DOHH2 (cell line): ENCODE measurements around the gene HOXB7.

Experiments
- H3F3A ChIP-seq: fragments of 200-600 bp; sonication (generic), shearing (Covaris generic); 2 replicates; pipeline ENCODE4 v1.6.0; 2016; ENCODE audit warnings: antibody characterized with exemption, mild to moderate bottlenecking; ENCODE audit not compliant: control insufficient read depth, insufficient read depth
- H3K27ac ChIP-seq: fragments of 200-600 bp; sonication (generic); 2 replicates; pipeline ENCODE4 v1.5.1; 2014; ENCODE audit warnings: low read depth, mild to moderate bottlenecking, low read length, moderate library complexity
- H3K27me3 ChIP-seq: fragments of 200-600 bp; sonication (generic); 2 replicates; pipeline ENCODE4 v1.6.1; 2014; ENCODE audit warnings: mild to moderate bottlenecking, low read length, mixed read lengths; ENCODE audit not compliant: control insufficient read depth
- H3K36me3 ChIP-seq: fragments of 200-600 bp; sonication (generic); 2 replicates; pipeline ENCODE4 v1.6.1; 2014; ENCODE audit warnings: mild to moderate bottlenecking, low read length, moderate library complexity, mixed read lengths; ENCODE audit not compliant: control insufficient read depth
- H3K4me1 ChIP-seq: fragments of 200-600 bp; sonication (generic); 2 replicates; pipeline ENCODE4 v1.6.1; 2014; ENCODE audit warnings: mild to moderate bottlenecking, low read length, mixed read lengths; ENCODE audit not compliant: control insufficient read depth
- H3K4me2 ChIP-seq: fragments of 200-600 bp; sonication (generic); 2 replicates; pipeline ENCODE4 v1.6.0; 2014; ENCODE audit warnings: mild to moderate bottlenecking, low read length, moderate library complexity
- H3K4me3 ChIP-seq: fragments of 200-600 bp; sonication (generic); 2 replicates; pipeline ENCODE4 v1.5.1; 2014; ENCODE audit warnings: mild to moderate bottlenecking, low read length, mixed read lengths
- H3K79me2 ChIP-seq: fragments of 200-600 bp; sonication (generic); 2 replicates; pipeline ENCODE4 v1.6.1; 2014; ENCODE audit warnings: mild to moderate bottlenecking, low read length, mixed read lengths; ENCODE audit not compliant: control insufficient read depth
- H3K9me2 ChIP-seq: fragments of 200-600 bp; sonication (generic); replicated peaks from 2 replicates; pipeline ENCODE4 v1.6.1; 2014; ENCODE audit warnings: mild to moderate bottlenecking, low read length, mixed read lengths; ENCODE audit not compliant: control insufficient read depth
- H3K9me3 ChIP-seq: fragments of 200-600 bp; sonication (generic); 2 replicates; pipeline ENCODE4 v1.6.1; 2014; ENCODE audit warnings: antibody characterized with exemption, low read length, mixed read lengths; ENCODE audit not compliant: control insufficient read depth, insufficient read depth
- H4K20me1 ChIP-seq: fragments of 200-600 bp; sonication (generic); 2 replicates; pipeline ENCODE4 v1.6.0; 2014; ENCODE audit warnings: low read depth, mild to moderate bottlenecking, antibody characterized with exemption, low read length, moderate library complexity; ENCODE audit not compliant: control insufficient read depth, insufficient read depth
- EZH2phosphoT487 ChIP-seq: fragments of 200-600 bp; sonication (generic); IDR thresholded peaks from 2 replicates; pipeline ENCODE4 v1.6.1; 2017; ENCODE audit warnings: borderline replicate concordance, mild to moderate bottlenecking, antibody characterized with exemption, low read length, moderate library complexity, mixed read lengths
- TF ChIP-seq, protein P1 (sequence below): fragments of 200-600 bp; sonication (generic); IDR thresholded peaks from one replicate; pipeline ENCODE4 v1.5.1; 2014; ENCODE audit warnings: antibody characterized with exemption, mild to moderate bottlenecking, low read depth, low read length; ENCODE audit not compliant: poor library complexity, severe bottlenecking

Gene HOXB7

DNA sequence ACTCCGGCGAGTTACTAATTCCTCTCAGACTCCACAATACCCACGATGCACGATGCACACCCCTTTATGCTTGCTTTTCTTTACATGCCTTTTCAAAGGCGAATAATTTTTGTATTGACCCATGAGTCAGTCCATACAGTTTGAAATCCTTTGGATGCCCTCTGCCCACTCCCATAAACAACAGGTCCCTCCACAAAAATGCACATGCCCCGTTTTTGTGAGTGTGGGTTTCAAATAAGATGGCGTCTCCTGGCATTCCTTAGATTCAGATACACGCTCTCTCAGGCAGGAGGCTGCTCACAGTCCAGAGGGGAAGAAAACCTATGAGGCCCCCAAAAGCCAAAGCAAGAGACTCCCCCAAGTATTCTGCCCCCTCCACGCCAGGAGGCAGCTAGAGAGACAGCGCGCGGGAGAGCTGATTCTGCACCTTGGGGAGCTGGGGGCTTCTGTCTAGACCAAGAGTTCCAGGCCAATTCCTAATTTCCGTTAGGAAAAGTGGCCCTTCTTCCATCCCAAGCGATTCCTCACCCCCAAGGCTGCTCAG is 34.9 kb upstream of the HOXB7 start:
- Histone ChIP-seq H3K4me2 (no peak overlapping the region), H3F3A (no peaks in the 10 kb centered on the region), H3K4me3 (no peak overlapping the region)

DNA sequence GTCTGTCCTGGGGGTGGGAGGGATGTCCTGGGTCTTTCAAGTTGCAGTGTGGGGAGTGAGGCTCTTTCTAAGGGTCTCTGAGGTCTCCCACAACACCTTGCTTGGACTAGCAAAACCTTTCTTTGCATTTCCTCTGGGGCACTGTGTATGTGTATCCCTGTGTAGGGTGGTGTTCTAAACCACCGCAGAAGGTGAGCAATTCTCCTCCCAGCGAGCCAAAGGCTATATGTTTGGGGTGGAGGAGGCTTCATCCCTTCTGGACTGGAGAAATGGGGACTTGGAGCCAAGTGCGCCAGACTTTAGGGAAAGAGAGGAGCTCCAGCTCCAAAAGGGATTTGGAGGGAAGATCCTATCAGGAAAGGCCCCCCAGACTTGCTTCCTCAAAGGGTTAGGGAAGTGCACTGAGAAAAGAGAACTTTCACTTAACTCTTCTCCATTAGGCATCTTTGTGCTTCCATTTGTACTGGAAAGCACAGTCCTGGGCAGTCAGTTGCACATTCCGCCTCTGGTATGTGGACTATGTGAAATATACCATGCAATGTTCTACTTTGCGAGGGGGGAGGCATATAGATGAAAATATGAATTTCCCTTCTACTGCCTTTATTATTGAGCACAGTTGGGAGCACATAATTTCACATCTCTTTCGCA is 34.2 kb upstream of the HOXB7 start:
- no peak overlapping the region for H3K4me3 ChIP-seq
- H3F3A ChIP-seq, result no peaks in the 10 kb centered on the region
- peaks cover 22% of the 10 kb centered on the region for H3K27me3 ChIP-seq

More for the DNA sequence above, 34.9 kb upstream of the HOXB7 start:
- peaks cover 18% of the 10 kb centered on the region for H3K27me3 ChIP-seq
- H3K79me2 ChIP-seq, result no peaks in the 10 kb centered on the region
- H4K20me1 ChIP-seq, result no peaks in the 10 kb centered on the region
- H3K9me2 ChIP-seq, result no peaks in the 10 kb centered on the region
- no peak for TF ChIP-seq EZH2phosphoT487
- TF ChIP-seq, protein P1, sequence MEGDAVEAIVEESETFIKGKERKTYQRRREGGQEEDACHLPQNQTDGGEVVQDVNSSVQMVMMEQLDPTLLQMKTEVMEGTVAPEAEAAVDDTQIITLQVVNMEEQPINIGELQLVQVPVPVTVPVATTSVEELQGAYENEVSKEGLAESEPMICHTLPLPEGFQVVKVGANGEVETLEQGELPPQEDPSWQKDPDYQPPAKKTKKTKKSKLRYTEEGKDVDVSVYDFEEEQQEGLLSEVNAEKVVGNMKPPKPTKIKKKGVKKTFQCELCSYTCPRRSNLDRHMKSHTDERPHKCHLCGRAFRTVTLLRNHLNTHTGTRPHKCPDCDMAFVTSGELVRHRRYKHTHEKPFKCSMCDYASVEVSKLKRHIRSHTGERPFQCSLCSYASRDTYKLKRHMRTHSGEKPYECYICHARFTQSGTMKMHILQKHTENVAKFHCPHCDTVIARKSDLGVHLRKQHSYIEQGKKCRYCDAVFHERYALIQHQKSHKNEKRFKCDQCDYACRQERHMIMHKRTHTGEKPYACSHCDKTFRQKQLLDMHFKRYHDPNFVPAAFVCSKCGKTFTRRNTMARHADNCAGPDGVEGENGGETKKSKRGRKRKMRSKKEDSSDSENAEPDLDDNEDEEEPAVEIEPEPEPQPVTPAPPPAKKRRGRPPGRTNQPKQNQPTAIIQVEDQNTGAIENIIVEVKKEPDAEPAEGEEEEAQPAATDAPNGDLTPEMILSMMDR, result no peak
- H3K27ac ChIP-seq, result no peak overlapping the region
- H3K4me1 ChIP-seq, result peaks cover 11% of the 10 kb centered on the region
- H3K36me3 ChIP-seq, result no peaks in the 10 kb centered on the region
- H3K9me3 ChIP-seq, result no peaks in the 10 kb centered on the region

DNA sequence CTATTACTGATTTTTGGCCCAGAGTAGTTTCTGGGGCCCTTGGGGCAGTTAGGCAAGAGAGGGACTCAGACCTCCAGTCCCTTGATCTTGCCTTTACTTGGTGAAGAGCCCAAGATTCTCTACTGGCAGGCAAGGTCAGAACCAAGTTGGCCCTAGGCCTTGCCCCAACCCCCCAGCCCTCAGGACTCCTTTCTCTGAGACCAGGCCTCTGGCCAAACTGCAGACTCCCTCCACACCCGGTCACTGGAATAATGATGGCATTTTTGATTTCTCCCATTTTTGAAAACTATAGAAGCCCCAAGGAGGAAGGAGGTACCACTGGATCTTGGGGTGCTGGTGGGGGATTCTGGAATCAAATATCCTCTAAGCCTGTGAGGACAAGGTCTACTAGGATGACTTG is 33.3 kb upstream of the HOXB7 start:
- Histone ChIP-seq H3K9me3 (no peaks in the 10 kb centered on the region), H3K4me1 (peaks cover 11% of the 10 kb centered on the region), H4K20me1 (no peaks in the 10 kb centered on the region), H3K36me3 (no peaks in the 10 kb centered on the region), H3K9me2 (no peaks in the 10 kb centered on the region), H3K27me3 (peaks cover 31% of the 10 kb centered on the region), H3K27ac (no peak overlapping the region), H3K79me2 (no peaks in the 10 kb centered on the region), H3F3A (no peaks in the 10 kb centered on the region), H3K4me3 (no peak overlapping the region), H3K4me2 (no peak overlapping the region)
- TF ChIP-seq EZH2phosphoT487, result no peak
- TF ChIP-seq, protein P1, result no peak

More for the DNA sequence above, 34.2 kb upstream of the HOXB7 start:
- Histone ChIP-seq H3K9me2 (no peaks in the 10 kb centered on the region), H3K79me2 (no peaks in the 10 kb centered on the region), H3K36me3 (no peaks in the 10 kb centered on the region), H3K4me2 (no peak overlapping the region), H3K27ac (no peak overlapping the region), H3K4me1 (peaks cover 11% of the 10 kb centered on the region), H4K20me1 (no peaks in the 10 kb centered on the region), H3K9me3 (no peaks in the 10 kb centered on the region)
- TF ChIP-seq, protein P1, result no peak
- TF ChIP-seq EZH2phosphoT487, result no peak
